PFSK-1 (cell line): ENCODE results near the gene TPP1.

Experiments used
- FOXP2 ChIP-seq: optimal IDR thresholded peaks from 2 replicates; pipeline ENCODE3; 2011; ENCODE audit warnings: borderline replicate concordance, control low read depth, inconsistent platforms; ENCODE audit not compliant: insufficient read depth; ENCODE audit errors: extremely low read length, extremely low read depth
- POLR2AphosphoS5 ChIP-seq: IDR thresholded peaks from 2 replicates; pipeline ENCODE4 v1.6.1; 2012; ENCODE audit warnings: low read depth, mild to moderate bottlenecking, control low read depth, low read length, moderate library complexity
- REST ChIP-seq, 2 experiments: IDR thresholded peaks; 2 replicates each; pipeline versions ENCODE4 v1.6.1 to v1.8.0; 2011 to 2012; ENCODE audit warnings: low read depth in 2 of 2, low read length in 2 of 2, control low read depth in 1 of 2, inconsistent platforms in 1 of 2, mild to moderate bottlenecking in 1 of 2, moderate library complexity in 1 of 2; ENCODE audit not compliant: insufficient read depth in 1 of 2
- SIN3A ChIP-seq: IDR thresholded peaks from 2 replicates; pipeline ENCODE4 v1.6.1; 2012; ENCODE audit warnings: mild to moderate bottlenecking, low read length, moderate library complexity, borderline replicate concordance; ENCODE audit not compliant: insufficient read depth
- TAF1 ChIP-seq: IDR thresholded peaks from 2 replicates; pipeline ENCODE4 v1.6.1; 2012; ENCODE audit warnings: low read length, control low read depth, borderline replicate concordance; ENCODE audit not compliant: insufficient read depth

DNA sequence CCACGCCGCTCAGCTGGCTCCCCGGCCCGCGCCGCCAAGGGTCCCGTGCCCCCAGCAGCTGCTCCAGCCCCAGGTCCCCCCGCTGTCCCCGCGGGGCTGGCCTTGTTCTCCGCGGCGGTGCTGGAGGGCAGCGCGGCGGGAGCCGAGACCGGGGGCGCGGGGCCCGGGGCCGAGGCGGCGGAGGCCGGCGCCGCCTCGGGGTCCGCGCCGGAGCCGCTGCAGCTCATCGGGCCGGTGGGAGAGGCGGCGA lies 7.3 kb downstream of the TPP1 start:
- TF ChIP-seq POLR2AphosphoS5 = no peak; the same call in 1 of the 2 replicates
- TF ChIP-seq FOXP2 = no peak
- no peak for TF ChIP-seq REST (IDR thresholded peaks at IDR 0.05; ENCODE audit: insufficient read depth in 1 of 2, low read depth in 2 of 2, low read length in 2 of 2)
- TF ChIP-seq TAF1 = no peak
- TF ChIP-seq SIN3A = no peak
